Hepatocyte (in vitro differentiated cells): ENCODE data around the gene ADRM1. TPM values are rescaled to one million over a fixed set of nuclear protein-coding genes. Genes with fewer than 3 reads are reported as not detected.

Experiments used
- DNase-seq: peaks from one replicate; pipeline ENCODE4 v3.0.0-alpha.2; 2016; ENCODE audit warnings: low spot score
- H2AFZ ChIP-seq: fragments of 200-600 bp; sonication (generic); 2 replicates; pipeline ENCODE4 v1.6.0; 2016; ENCODE audit warnings: antibody characterized with exemption, mild to moderate bottlenecking
- H3K27ac ChIP-seq: fragments of 200-600 bp; sonication (generic); 2 replicates; pipeline ENCODE4 v1.5.1; 2016; ENCODE audit warnings: mild to moderate bottlenecking
- H3K27me3 ChIP-seq: fragments of 200-600 bp; sonication (generic); 2 replicates; pipeline ENCODE4 v1.6.1; 2016
- H3K36me3 ChIP-seq: fragments of 200-600 bp; sonication (generic); replicated peaks from 2 replicates; pipeline ENCODE4 v1.5.1; 2016; ENCODE audit warnings: low read depth; ENCODE audit not compliant: insufficient read depth
- H3K4me1 ChIP-seq: fragments of 200-600 bp; sonication (generic); 2 replicates; pipeline ENCODE4 v1.5.1; 2016; ENCODE audit warnings: mild to moderate bottlenecking, moderate library complexity; ENCODE audit not compliant: insufficient read depth
- H3K4me2 ChIP-seq: fragments of 200-600 bp; sonication (generic); 2 replicates; pipeline ENCODE4 v1.6.0; 2016
- H3K4me3 ChIP-seq: fragments of 200-600 bp; sonication (generic); 2 replicates; pipeline ENCODE4 v1.5.1; 2016; ENCODE audit warnings: mild to moderate bottlenecking
- H3K79me2 ChIP-seq: fragments of 200-600 bp; sonication (generic); 2 replicates; pipeline ENCODE4 v1.6.0; 2017; ENCODE audit warnings: mild to moderate bottlenecking
- H3K9me2 ChIP-seq: fragments of 200-600 bp; sonication (generic); replicated peaks from 2 replicates; pipeline ENCODE4 v1.6.0; 2017; ENCODE audit warnings: mild to moderate bottlenecking; ENCODE audit not compliant: insufficient read depth
- H3K9me3 ChIP-seq: fragments of 200-600 bp; sonication (generic); 2 replicates; pipeline ENCODE4 v1.5.1; 2016; ENCODE audit warnings: low read depth, mild to moderate bottlenecking
- H4K20me1 ChIP-seq: fragments of 200-600 bp; sonication (generic); 2 replicates; pipeline ENCODE4 v1.6.0; 2016; ENCODE audit warnings: mild to moderate bottlenecking; ENCODE audit not compliant: insufficient read depth, poor library complexity, severe bottlenecking
- CTCF ChIP-seq: fragments of 200-600 bp; sonication (generic); IDR thresholded peaks from 2 replicates; pipeline ENCODE4 v1.5.1; 2016; ENCODE audit warnings: antibody characterized with exemption, mild to moderate bottlenecking; ENCODE audit not compliant: poor library complexity
- EZH2 ChIP-seq: fragments of 200-600 bp; sonication (generic); IDR thresholded peaks from 2 replicates; pipeline ENCODE4 v1.6.1; 2016; ENCODE audit warnings: antibody characterized with exemption, mild to moderate bottlenecking, borderline replicate concordance
- EZH2phosphoT487 ChIP-seq: fragments of 200-600 bp; sonication (generic); IDR thresholded peaks from one replicate; pipeline ENCODE4 v1.6.1; 2018; ENCODE audit warnings: antibody characterized with exemption, mild to moderate bottlenecking, low read depth, moderate library complexity; ENCODE audit not compliant: unreplicated experiment, severe bottlenecking
- WGBS: methylation state at CpG from one replicate; pipeline ENCODE4 v1.1.6; 2016; ENCODE audit warnings: low lambda C conversion rate; ENCODE audit errors: missing lambda C conversion rate; 5-methylcytosine and 5-hydroxymethylcytosine counted together
- polyA plus RNA-seq: library from polyadenylated mRNA; unstranded; fragments of >200 nt; fragmentation: Nextera tagmentation; extraction: Ambion mirVana; gene quantifications from 2 replicates; pipeline ENCODE4 v1.2.1, GENCODE V29; 2016
- total RNA-seq: library from RNA; depleted of rRNA; stranded (reverse); fragments of >200 nt; gene quantifications from 2 replicates; pipeline ENCODE4 v1.2.3, GENCODE V29; 2014

The ADRM1 gene
- total and polyA plus RNA-seq, 2 experiments from 2014 or later, result 103 to 144 TPM

GRCh38 chr20:62281161-62281933, 21.4 kb upstream of the ADRM1 start:
- H3K4me2 ChIP-seq, result no peak overlapping the region
- DNase-seq, result no peak

GRCh38 chr20:62282103-62282502, 20.7 kb upstream of the ADRM1 start:
- no peak overlapping the region for H3K4me3 ChIP-seq
- no peak overlapping the region for H3K4me2 ChIP-seq
- peaks cover 3% of the 10 kb centered on the region for H3K79me2 ChIP-seq
- H3K9me3 ChIP-seq, result no peaks in the 10 kb centered on the region
- H3K27me3 ChIP-seq, result no peaks in the 10 kb centered on the region
- H3K9me2 ChIP-seq, result no peaks in the 10 kb centered on the region
- no peak overlapping the region for H2AFZ ChIP-seq
- H3K27ac ChIP-seq, result no peak overlapping the region
- H4K20me1 ChIP-seq, result peaks cover 4% of the 10 kb centered on the region
- H3K4me1 ChIP-seq, result no peaks in the 10 kb centered on the region
- TF ChIP-seq EZH2phosphoT487 (no peak), CTCF (no peak), EZH2 (no peak)
- H3K36me3 ChIP-seq, result no peaks in the 10 kb centered on the region
- no peak for DNase-seq
- 97% methylated on average over 7 of the region's 7 CpGs for WGBS

More at GRCh38 chr20:62281161-62281933, 21.4 kb upstream of the ADRM1 start:
- no peaks in the 10 kb centered on the region for H3K9me2 ChIP-seq
- H3K79me2 ChIP-seq, result peaks cover 3% of the 10 kb centered on the region
- H3K9me3 ChIP-seq, result no peaks in the 10 kb centered on the region
- no peaks in the 10 kb centered on the region for H3K4me1 ChIP-seq
- TF ChIP-seq CTCF, result no peak
- H3K27ac ChIP-seq, result no peak overlapping the region
- H3K36me3 ChIP-seq, result no peaks in the 10 kb centered on the region
- H3K4me3 ChIP-seq, result no peak overlapping the region
- 96% methylated on average over 31 of the region's 31 CpGs for WGBS
- H2AFZ ChIP-seq, result no peak overlapping the region
- H3K27me3 ChIP-seq, result no peaks in the 10 kb centered on the region
- peaks cover 4% of the 10 kb centered on the region for H4K20me1 ChIP-seq

GRCh38 chr20:62282877-62283503, 19.8 kb upstream of the ADRM1 start:
- no peaks in the 10 kb centered on the region for H3K9me3 ChIP-seq
- no peaks in the 10 kb centered on the region for H3K4me1 ChIP-seq
- no peaks in the 10 kb centered on the region for H3K36me3 ChIP-seq
- TF ChIP-seq EZH2 (no peak), EZH2phosphoT487 (no peak), CTCF (no peak)
- no peaks in the 10 kb centered on the region for H3K79me2 ChIP-seq
- no peak overlapping the region for H3K4me2 ChIP-seq
- no peaks in the 10 kb centered on the region for H4K20me1 ChIP-seq
- H3K27me3 ChIP-seq, result no peaks in the 10 kb centered on the region
- no peak overlapping the region for H2AFZ ChIP-seq
- H3K27ac ChIP-seq, result no peak overlapping the region
- no peak for DNase-seq
- WGBS, result 86% methylated on average over 16 of the region's 16 CpGs
- H3K9me2 ChIP-seq, result no peaks in the 10 kb centered on the region
- H3K4me3 ChIP-seq, result no peak overlapping the region
